Neuronal stem cell (in vitro differentiated cells): Measurements from ENCODE around the gene TBC1D5.

ENCODE experiments used
- DNase-seq: peaks from one replicate; pipeline ENCODE4 v3.0.0-alpha.2; 2013; ENCODE audit warnings: low spot score
- H2AFZ ChIP-seq: one replicate; pipeline ENCODE4 v1.6.1; 2013; ENCODE audit warnings: mild to moderate bottlenecking, low read length, inconsistent platforms
- H2AK5ac ChIP-seq: 2 replicates; pipeline ENCODE4 v1.6.1; 2013; ENCODE audit warnings: low read depth, mild to moderate bottlenecking, inconsistent platforms, low read length, moderate library complexity, mixed read lengths
- H2BK120ac ChIP-seq: 2 replicates; pipeline ENCODE4 v1.6.1; 2013; ENCODE audit warnings: low read depth, mild to moderate bottlenecking, inconsistent platforms, low read length, moderate library complexity, mixed read lengths
- H2BK12ac ChIP-seq: one replicate; pipeline ENCODE4 v1.6.1; 2013; ENCODE audit warnings: low read length, inconsistent platforms
- H2BK15ac ChIP-seq: 2 replicates; pipeline ENCODE4 v1.6.1; 2013; ENCODE audit warnings: mild to moderate bottlenecking, low read length, inconsistent platforms, mixed read lengths
- H2BK5ac ChIP-seq: one replicate; pipeline ENCODE4 v1.6.1; 2013; ENCODE audit warnings: inconsistent platforms, mild to moderate bottlenecking, low read length, moderate library complexity
- H3K14ac ChIP-seq: one replicate; pipeline ENCODE4 v1.6.1; 2013; ENCODE audit warnings: low read length, inconsistent platforms
- H3K18ac ChIP-seq: 2 replicates; pipeline ENCODE4 v1.6.1; 2013; ENCODE audit warnings: low read length, inconsistent platforms
- H3K23ac ChIP-seq: 2 replicates; pipeline ENCODE4 v1.6.1; 2013; ENCODE audit warnings: low read depth, mild to moderate bottlenecking, mixed read lengths, low read length, inconsistent platforms; ENCODE audit not compliant: poor library complexity
- H3K27ac ChIP-seq: replicated peaks from 3 replicates; pipeline ENCODE4 v1.5.1; 2013; ENCODE audit warnings: low read length, inconsistent platforms
- H3K27me3 ChIP-seq, 3 experiments: 2 replicates each; pipeline ENCODE4 v1.6.1; 2013; ENCODE audit warnings: low read length in 3 of 3, mild to moderate bottlenecking in 2 of 3, inconsistent platforms in 1 of 3, low read depth in 1 of 3, mixed read lengths in 1 of 3, moderate library complexity in 1 of 3; ENCODE audit not compliant: control insufficient read depth in 3 of 3, insufficient read depth in 3 of 3
- H3K36me3 ChIP-seq, 2 donors: replicated peaks in 1 of 2; 2 replicates each; pipeline ENCODE4 v1.6.1; 2013; ENCODE audit warnings: low read length in 2 of 2; ENCODE audit not compliant: control insufficient read depth in 2 of 2, insufficient read depth in 2 of 2
- H3K4ac ChIP-seq: 2 replicates; pipeline ENCODE4 v1.6.1; 2013; ENCODE audit warnings: inconsistent platforms, mild to moderate bottlenecking, low read length, moderate library complexity
- H3K4me1 ChIP-seq, 2 donors: 1 replicate in 1 of 2; 2 replicates in 1 of 2; pipeline ENCODE4 v1.6.1; 2013; ENCODE audit warnings: low read length in 2 of 2, low read depth in 1 of 2; ENCODE audit not compliant: control insufficient read depth in 2 of 2, insufficient read depth in 1 of 2
- H3K4me2 ChIP-seq: one replicate; pipeline ENCODE4 v1.6.1; 2013; ENCODE audit warnings: mild to moderate bottlenecking, low read length, inconsistent platforms; ENCODE audit not compliant: insufficient read depth, poor library complexity, severe bottlenecking
- H3K4me3 ChIP-seq, 2 donors: 2 replicates each; pipeline ENCODE4 v1.5.1; 2013; ENCODE audit warnings: low read length in 2 of 2, mild to moderate bottlenecking in 2 of 2, inconsistent platforms in 1 of 2, moderate library complexity in 1 of 2
- H3K79me1 ChIP-seq: one replicate; pipeline ENCODE4 v1.6.1; 2013; ENCODE audit warnings: low read depth, mild to moderate bottlenecking, inconsistent platforms, low read length, moderate library complexity
- H3K9ac ChIP-seq: one replicate; pipeline ENCODE4 v1.6.1; 2013; ENCODE audit warnings: mild to moderate bottlenecking, low read depth, low read length, inconsistent platforms; ENCODE audit not compliant: poor library complexity
- H3K9me3 ChIP-seq, 2 donors: replicated peaks in 1 of 2; 2 replicates each; pipeline versions ENCODE3 to v1.6.1; 2013; ENCODE audit warnings: low read length in 2 of 2, mild to moderate bottlenecking in 2 of 2, inconsistent platforms in 1 of 2, low read depth in 1 of 2, mixed read lengths in 1 of 2, moderate library complexity in 1 of 2; ENCODE audit not compliant: control insufficient read depth in 2 of 2, insufficient read depth in 1 of 2
- H4K8ac ChIP-seq: one replicate; pipeline ENCODE4 v1.6.1; 2013; ENCODE audit warnings: low read depth, mild to moderate bottlenecking, inconsistent platforms, low read length, moderate library complexity
- H4K91ac ChIP-seq: one replicate; pipeline ENCODE4 v1.6.1; 2013; ENCODE audit warnings: low read length, low read depth, mild to moderate bottlenecking, inconsistent platforms; ENCODE audit not compliant: poor library complexity
- WGBS, 2 donors: extraction: QIAGEN DNeasy Blood & Tissue Kit; methylation state at CpG; one replicate each; pipeline ENCODE4 v1.1.7; 2013; ENCODE audit warnings: missing lambda C conversion rate in 2 of 2, mixed read lengths in 1 of 2; ENCODE audit not compliant: insufficient read length in 2 of 2, insufficient replicate concordance in 1 of 2; ENCODE audit errors: extremely low coverage in 2 of 2; 5-methylcytosine and 5-hydroxymethylcytosine counted together

The TBC1D5 gene

DNA sequence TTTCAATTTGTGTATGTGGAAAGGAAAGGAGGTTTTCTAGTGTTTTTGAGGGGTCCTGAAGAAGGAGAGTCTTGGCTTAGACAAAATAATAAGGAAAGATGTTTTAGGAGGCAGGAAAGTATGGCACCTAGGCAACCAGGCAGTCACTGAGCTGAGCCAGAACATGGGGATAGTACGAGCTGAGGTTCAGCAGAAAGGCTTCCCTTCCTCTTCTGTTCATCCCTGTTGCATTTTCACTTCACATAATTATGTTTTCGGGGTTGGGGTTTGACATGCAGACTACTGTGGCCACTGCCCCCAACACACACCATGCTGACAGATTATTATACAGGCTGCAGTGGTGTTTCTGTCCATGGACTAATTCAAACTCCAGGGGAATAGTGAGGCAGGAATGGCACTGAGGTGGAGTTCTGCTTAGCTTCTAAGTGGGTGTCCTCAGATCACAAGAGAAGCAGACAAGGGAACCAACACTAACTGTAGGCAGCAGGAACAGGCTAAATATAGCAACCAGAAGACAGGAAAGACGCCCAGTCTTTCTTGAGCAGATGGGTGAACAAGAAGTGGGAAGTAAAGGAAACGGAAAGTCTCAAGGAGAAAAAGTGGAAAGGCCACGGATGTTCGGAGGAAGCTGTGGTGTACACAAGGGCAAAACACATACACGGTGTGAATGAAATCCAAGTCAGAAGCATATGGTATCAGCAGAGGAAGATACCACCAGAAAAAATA lies 551.9 kb downstream of the TBC1D5 start:
- no peak overlapping the region for H2BK12ac ChIP-seq
- no peak overlapping the region for H3K23ac ChIP-seq
- no peaks in the 10 kb centered on the region for H3K36me3 ChIP-seq
- no peak overlapping the region for H2AK5ac ChIP-seq
- no peak overlapping the region for H3K9ac ChIP-seq
- H3K4me2 ChIP-seq, result no peak overlapping the region
- H2BK15ac ChIP-seq, result no peak overlapping the region
- no CpG with 5 or more reads among the region's 7 CpGs for WGBS, 2 donors
- no peak overlapping the region for H2BK5ac ChIP-seq
- H3K4ac ChIP-seq, result no peak overlapping the region
- DNase-seq, result no peak
- H2BK120ac ChIP-seq, result no peak overlapping the region
- H3K9me3 ChIP-seq, result no peaks in the 10 kb centered on the region
- H3K4me3 ChIP-seq, result no peak overlapping the region
- no peaks in the 10 kb centered on the region for H3K27me3 ChIP-seq
- peaks cover 0 to 1% of the 10 kb centered on the region in 2 donors for H3K4me1 ChIP-seq
- no peak overlapping the region for H3K27ac ChIP-seq
- H3K14ac ChIP-seq, result no peak overlapping the region
- H4K8ac ChIP-seq, result no peak overlapping the region
- no peak overlapping the region for H3K18ac ChIP-seq
- no peaks in the 10 kb centered on the region for H3K79me1 ChIP-seq
- H4K91ac ChIP-seq, result no peak overlapping the region
- no peak overlapping the region for H2AFZ ChIP-seq

- no peak overlapping the region for H3K4me3 ChIP-seq
- DNase-seq, result no peak
- no peak overlapping the region for H3K27ac ChIP-seq
- H3K14ac ChIP-seq, result no peak overlapping the region
- H2BK5ac ChIP-seq, result no peak overlapping the region
- WGBS, 2 donors, result no CpG with 5 or more reads among the region's 1 CpG
- no peak overlapping the region for H3K9ac ChIP-seq
- H3K4me2 ChIP-seq, result no peak overlapping the region
- no peaks in the 10 kb centered on the region for H3K79me1 ChIP-seq
- H2BK15ac ChIP-seq, result no peak overlapping the region
- peaks cover 0 to 7% of the 10 kb centered on the region in 2 donors for H3K36me3 ChIP-seq
- H2BK12ac ChIP-seq, result no peak overlapping the region
- no peak overlapping the region for H3K4ac ChIP-seq
- H2AFZ ChIP-seq, result no peak overlapping the region
- H3K27me3 ChIP-seq, result no peaks in the 10 kb centered on the region
- no peak overlapping the region for H2AK5ac ChIP-seq
- no peaks in the 10 kb centered on the region for H3K9me3 ChIP-seq
- no peak overlapping the region for H4K91ac ChIP-seq
- no peaks in the 10 kb centered on the region for H3K4me1 ChIP-seq
- no peak overlapping the region for H4K8ac ChIP-seq
- no peak overlapping the region for H2BK120ac ChIP-seq
- no peak overlapping the region for H3K18ac ChIP-seq
- no peak overlapping the region for H3K23ac ChIP-seq
Observed at GRCh38 chr3:17188378-17188777, 554.1 kb downstream of the TBC1D5 start.

- no peak overlapping the region for H3K27ac ChIP-seq
- no peak overlapping the region for H4K91ac ChIP-seq
- H3K4ac ChIP-seq, result no peak overlapping the region
Observed at GRCh38 chr3:17187589-17188184, 554.7 kb downstream of the TBC1D5 start.

DNA sequence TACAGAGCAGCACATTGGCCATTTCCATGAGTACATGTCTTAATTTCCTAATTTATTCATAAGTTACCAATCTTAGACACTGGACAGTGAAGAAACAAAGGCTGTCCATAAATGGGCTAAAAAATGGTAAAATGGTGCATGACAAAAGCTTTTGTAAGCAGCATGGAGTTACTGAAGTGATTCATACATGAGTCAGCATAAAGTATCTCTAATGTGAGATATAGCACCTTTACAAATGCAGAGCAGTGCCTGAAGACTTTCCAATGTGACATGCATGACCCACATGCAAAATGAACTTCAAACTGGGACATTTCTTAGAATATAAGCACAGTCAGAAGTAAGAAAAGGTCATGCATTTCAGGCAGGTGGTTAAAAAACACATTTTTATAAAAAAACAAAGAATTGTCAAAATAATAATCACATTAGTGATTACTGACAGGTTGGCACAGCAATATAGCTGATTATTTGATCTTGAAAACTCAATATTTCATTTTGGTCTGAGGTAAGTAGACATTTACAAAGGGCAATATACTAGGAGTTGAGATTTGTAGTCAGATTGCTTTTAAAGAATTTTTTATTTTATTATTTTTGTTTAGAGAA lies 558.4 kb downstream of the TBC1D5 start:
- H3K4me2 ChIP-seq, result no peak overlapping the region
- H3K4ac ChIP-seq, result no peak overlapping the region
- no peaks in the 10 kb centered on the region for H3K79me1 ChIP-seq
- no peak overlapping the region for H2AFZ ChIP-seq
- H2BK5ac ChIP-seq, result no peak overlapping the region
- H3K9ac ChIP-seq, result no peak overlapping the region
- no peak overlapping the region for H3K18ac ChIP-seq
- H2BK15ac ChIP-seq, result no peak overlapping the region
- no peak overlapping the region for H2BK120ac ChIP-seq
- DNase-seq, result no peak
- H3K9me3 ChIP-seq, result no peaks in the 10 kb centered on the region
- no peak overlapping the region for H3K14ac ChIP-seq
- no peak overlapping the region for H2BK12ac ChIP-seq
- H3K27me3 ChIP-seq, result no peaks in the 10 kb centered on the region
- H2AK5ac ChIP-seq, result no peak overlapping the region
- no peak overlapping the region for H3K4me3 ChIP-seq
- peaks cover 0 to 9% of the 10 kb centered on the region in 2 donors for H3K36me3 ChIP-seq
- H3K4me1 ChIP-seq, result peaks cover 0 to 1% of the 10 kb centered on the region in 2 donors
- no peak overlapping the region for H4K91ac ChIP-seq
- no peak overlapping the region for H3K23ac ChIP-seq
- no peak overlapping the region for H4K8ac ChIP-seq
- no peak overlapping the region for H3K27ac ChIP-seq

More at GRCh38 chr3:17187589-17188184, 554.7 kb downstream of the TBC1D5 start:
- Histone ChIP-seq H2AFZ (no peak overlapping the region), H3K4me3 (no peak overlapping the region), H3K79me1 (no peaks in the 10 kb centered on the region), H2BK12ac (no peak overlapping the region), H3K27me3 (no peaks in the 10 kb centered on the region), H3K4me2 (no peak overlapping the region), H3K36me3 (peaks cover 0 to 9% of the 10 kb centered on the region in 2 donors), H3K23ac (no peak overlapping the region), H2BK15ac (no peak overlapping the region), H2BK5ac (no peak overlapping the region), H3K4me1 (no peaks in the 10 kb centered on the region), H3K9ac (no peak overlapping the region), H3K18ac (no peak overlapping the region), H2AK5ac (no peak overlapping the region), H2BK120ac (no peak overlapping the region), H3K9me3 (no peaks in the 10 kb centered on the region), H4K8ac (no peak overlapping the region), H3K14ac (no peak overlapping the region)
- WGBS, 2 donors, result no CpG with 5 or more reads among the region's 6 CpGs
- DNase-seq, result no peak
